GM21825 (cell line): ENCODE measurements around the gene SWAP70.
A peak's percentile ranks its signal among the peaks of the same experiment; 100 is the strongest.
"Not testable (repeated sequence)": the region's sequence is repeated elsewhere in the genome, so short reads cannot be mapped to it uniquely, and the experiment has no call there.

Source experiments
- ATAC-seq: cut with Tn5 transposase; IDR thresholded peaks from one replicate; pipeline ENCODE4 v1.9.1; 2021; ENCODE audit warnings: mild to moderate bottlenecking, moderate library complexity; ENCODE audit not compliant: unreplicated experiment

The SWAP70 gene

GRCh38 chr11:9689721-9690120 lies 25.8 kb downstream of the SWAP70 start:
- no peak for ATAC-seq

- ATAC-seq: no peak
These were observed 28.0 kb downstream of the SWAP70 start for GRCh38 chr11:9691865-9692264.

- no peak for ATAC-seq
These were observed 28.8 kb downstream of the SWAP70 start for GRCh38 chr11:9692691-9693090.

- no peak for ATAC-seq
These were observed 30.1 kb downstream of the SWAP70 start for GRCh38 chr11:9693801-9694553.

GRCh38 chr11:9695228-9695627 lies 31.4 kb downstream of the SWAP70 start:
- ATAC-seq: not testable (repeated sequence)

- ATAC-seq: no peak
These were observed 33.9 kb downstream of the SWAP70 start for GRCh38 chr11:9697766-9698165.

- no peak for ATAC-seq
These were observed 36.4 kb downstream of the SWAP70 start for GRCh38 chr11:9700105-9700801.

GRCh38 chr11:9701799-9702198 lies 37.9 kb downstream of the SWAP70 start:
- no peak for ATAC-seq

- ATAC-seq: no peak
These were observed 39.4 kb downstream of the SWAP70 start for GRCh38 chr11:9703280-9703679.

GRCh38 chr11:9704037-9704436 lies 40.2 kb downstream of the SWAP70 start:
- ATAC-seq: no peak

GRCh38 chr11:9704620-9705019 lies 40.7 kb downstream of the SWAP70 start:
- ATAC-seq: no peak

- ATAC-seq: not testable (repeated sequence)
These were observed 41.5 kb downstream of the SWAP70 start for GRCh38 chr11:9705361-9705760.

- no peak for ATAC-seq
These were observed 44.7 kb downstream of the SWAP70 start for GRCh38 chr11:9708544-9708943.

GRCh38 chr11:9710223-9710622 lies 46.3 kb downstream of the SWAP70 start:
- no peak for ATAC-seq

GRCh38 chr11:9710852-9711251 lies 47.0 kb downstream of the SWAP70 start:
- ATAC-seq: no peak

GRCh38 chr11:9711454-9712307 lies 47.8 kb downstream of the SWAP70 start:
- ATAC-seq: no peak

GRCh38 chr11:9714272-9714940 lies 50.5 kb downstream of the SWAP70 start:
- ATAC-seq: no peak

GRCh38 chr11:9716275-9717039 lies 52.6 kb downstream of the SWAP70 start:
- ATAC-seq: peak; percentile 78

GRCh38 chr11:9717040-9717357 lies 53.1 kb downstream of the SWAP70 start:
- ATAC-seq: no peak

GRCh38 chr11:9717719-9718118 lies 53.8 kb downstream of the SWAP70 start:
- no peak for ATAC-seq
